Measurements from ENCODE around the gene DOCK8. TPM values are rescaled to one million over a fixed set of nuclear protein-coding genes. Genes with fewer than 3 reads are reported as not detected.

DOCK8 gene
- total and polyA plus RNA-seq, 2 of the 4 experiments (the other 2 are of a cell fraction) = not detected

DNA sequence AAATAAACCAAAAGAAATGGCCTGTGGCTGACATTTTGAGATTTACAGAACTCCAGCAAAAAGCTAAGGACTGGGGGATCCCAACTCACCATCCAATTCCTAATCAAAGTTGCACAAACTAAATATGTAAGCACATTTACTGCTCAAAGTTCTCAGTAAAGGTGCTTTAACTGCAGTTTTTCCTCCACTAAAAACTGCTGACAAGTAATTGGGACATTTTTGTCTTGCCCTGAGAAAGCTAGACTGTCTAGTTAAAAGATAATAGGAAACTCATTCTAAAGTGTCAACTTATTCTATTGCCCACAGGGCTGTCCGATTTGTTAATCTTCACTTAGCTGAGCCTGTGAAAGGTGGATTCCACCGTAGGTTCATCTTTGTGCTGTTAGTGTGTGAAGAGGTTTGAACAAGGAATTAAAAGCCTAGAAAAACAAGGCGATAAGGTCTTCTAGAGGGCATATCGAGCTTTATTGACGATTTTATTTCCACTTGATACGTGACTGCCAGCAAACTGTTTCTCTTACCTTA, 1.0 kb downstream of the DOCK8 start:
- ATAC-seq (ENCODE audit: low read depth) (no peak), DNase-seq (no peak)
- Histone ChIP-seq H3K4me3 (ENCODE audit: insufficient read depth, low read depth, low read length) (no peak overlapping the region), H3K4me1 (ENCODE audit: control insufficient read depth, insufficient read depth, low read length) (no peaks in the 10 kb centered on the region), H2BK120ac (ENCODE audit: low read depth, low read length) (no peak overlapping the region), H3K27me3 (ENCODE audit: control insufficient read depth, insufficient read depth, low read length) (peaks cover 28% of the 10 kb centered on the region), H4K20me1 (ENCODE audit: insufficient read depth, low read length) (no peaks in the 10 kb centered on the region), H3K36me3 (ENCODE audit: control insufficient read depth, insufficient read depth, low read length) (no peaks in the 10 kb centered on the region), H2BK15ac (ENCODE audit: low read depth, low read length) (no peak overlapping the region), H3K56ac (ENCODE audit: extremely low read depth, insufficient read depth, low read length) (no peak overlapping the region), H3K23ac (ENCODE audit: low read depth, low read length) (no peak overlapping the region), H2BK20ac (ENCODE audit: low read depth, low read length) (no peak overlapping the region), H2AK9ac (replicated peaks; ENCODE audit: low read depth, low read length, poor library complexity) (no peak overlapping the region), H3K14ac (replicated peaks; ENCODE audit: low read depth, low read length) (no peak overlapping the region), H3K9me3 (ENCODE audit: control insufficient read depth, insufficient read depth, low read length) (no peaks in the 10 kb centered on the region), H3K27ac (ENCODE audit: insufficient read depth, low read length) (no peak overlapping the region), H3K4ac (ENCODE audit: low read depth, low read length) (no peak overlapping the region), H3K79me1 (ENCODE audit: low read depth in 1 of 2, low read length in 2 of 2) (no peaks in the 10 kb centered on the region), H4K8ac (ENCODE audit: low read depth in 2 of 2, low read length in 2 of 2) (no peak overlapping the region), H2AFZ (replicated peaks; ENCODE audit: low read length, poor library complexity) (no peak overlapping the region), H3K18ac (ENCODE audit: low read depth, low read length) (no peak overlapping the region), H3K4me2 (ENCODE audit: low read depth, low read length) (no peak overlapping the region), H3K9me1 (ENCODE audit: insufficient read depth, low read length) (no peaks in the 10 kb centered on the region), H4K5ac (ENCODE audit: low read depth, low read length) (no peak overlapping the region), H4K91ac (ENCODE audit: insufficient read depth, low read depth, low read length) (no peak overlapping the region), H3K9ac (ENCODE audit: low read depth, low read length) (no peak overlapping the region), H2AK5ac (ENCODE audit: low read depth, low read length) (no peak overlapping the region), H2BK5ac (ENCODE audit: low read depth, low read length, poor library complexity, severe bottlenecking) (no peak overlapping the region)
- in situ Hi-C loops (cut with MboI; ENCODE audit: low sequenced_read_pairs) (no loop called here), dilution Hi-C loops (cut with HindIII; ENCODE audit: low sequenced_read_pairs, unreplicated experiment) (no loop called here), intact Hi-C loops (cut with micrococcal nuclease) (no loop called here)
- ChIA-PET CTCF (no interaction called here), POLR2A (ENCODE audit: unreplicated experiment) (interaction anchor here (1.0 kb wide), 1 partner anchor 69 kb away, joined by 4 read pairs; no protein-coding TSS in a partner anchor)
- TF ChIP-seq RAD21 (IDR thresholded peaks at IDR 0.05; ENCODE audit: low read length) = no peak
- no peak for TF ChIP-seq MAFK (IDR thresholded peaks at IDR 0.05; ENCODE audit: low read depth, low read length)
- no peak for TF ChIP-seq ELK1 (IDR thresholded peaks at IDR 0.05; ENCODE audit: borderline replicate concordance, low read depth, low read length)
- TF ChIP-seq, protein P1, sequence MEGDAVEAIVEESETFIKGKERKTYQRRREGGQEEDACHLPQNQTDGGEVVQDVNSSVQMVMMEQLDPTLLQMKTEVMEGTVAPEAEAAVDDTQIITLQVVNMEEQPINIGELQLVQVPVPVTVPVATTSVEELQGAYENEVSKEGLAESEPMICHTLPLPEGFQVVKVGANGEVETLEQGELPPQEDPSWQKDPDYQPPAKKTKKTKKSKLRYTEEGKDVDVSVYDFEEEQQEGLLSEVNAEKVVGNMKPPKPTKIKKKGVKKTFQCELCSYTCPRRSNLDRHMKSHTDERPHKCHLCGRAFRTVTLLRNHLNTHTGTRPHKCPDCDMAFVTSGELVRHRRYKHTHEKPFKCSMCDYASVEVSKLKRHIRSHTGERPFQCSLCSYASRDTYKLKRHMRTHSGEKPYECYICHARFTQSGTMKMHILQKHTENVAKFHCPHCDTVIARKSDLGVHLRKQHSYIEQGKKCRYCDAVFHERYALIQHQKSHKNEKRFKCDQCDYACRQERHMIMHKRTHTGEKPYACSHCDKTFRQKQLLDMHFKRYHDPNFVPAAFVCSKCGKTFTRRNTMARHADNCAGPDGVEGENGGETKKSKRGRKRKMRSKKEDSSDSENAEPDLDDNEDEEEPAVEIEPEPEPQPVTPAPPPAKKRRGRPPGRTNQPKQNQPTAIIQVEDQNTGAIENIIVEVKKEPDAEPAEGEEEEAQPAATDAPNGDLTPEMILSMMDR (conservative IDR thresholded peaks at IDR 0.05; ENCODE audit: low read depth, low read length) = no peak
- no peak for TF ChIP-seq MAZ (IDR thresholded peaks at IDR 0.05; ENCODE audit: borderline replicate concordance, low read depth, low read length)
- no peak for TF ChIP-seq SMC3 (IDR thresholded peaks at IDR 0.05; ENCODE audit: low read depth, low read length)
- no peak for TF ChIP-seq CHD1 (IDR thresholded peaks at IDR 0.05; ENCODE audit: low read depth, low read length)
- no peak for TF ChIP-seq RFX5 (IDR thresholded peaks at IDR 0.05; ENCODE audit: low read depth, low read length)
- TF ChIP-seq RCOR1 (IDR thresholded peaks at IDR 0.05; ENCODE audit: insufficient replicate concordance, low read length) = no peak
- TF ChIP-seq, protein P2, sequence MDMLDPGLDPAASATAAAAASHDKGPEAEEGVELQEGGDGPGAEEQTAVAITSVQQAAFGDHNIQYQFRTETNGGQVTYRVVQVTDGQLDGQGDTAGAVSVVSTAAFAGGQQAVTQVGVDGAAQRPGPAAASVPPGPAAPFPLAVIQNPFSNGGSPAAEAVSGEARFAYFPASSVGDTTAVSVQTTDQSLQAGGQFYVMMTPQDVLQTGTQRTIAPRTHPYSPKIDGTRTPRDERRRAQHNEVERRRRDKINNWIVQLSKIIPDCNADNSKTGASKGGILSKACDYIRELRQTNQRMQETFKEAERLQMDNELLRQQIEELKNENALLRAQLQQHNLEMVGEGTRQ (IDR thresholded peaks at IDR 0.05; ENCODE audit: low read depth, low read length) = no peak
- no peak for TF ChIP-seq BHLHE40 (IDR thresholded peaks at IDR 0.05; ENCODE audit: low read depth, low read length)
- TF ChIP-seq FOS (IDR thresholded peaks at IDR 0.05; ENCODE audit: low read depth, low read length) = no peak
- TF ChIP-seq POLR2A (IDR thresholded peaks at IDR 0.05; ENCODE audit: low read depth, low read length) = no peak
- no peak for TF ChIP-seq CEBPB (IDR thresholded peaks at IDR 0.05; ENCODE audit: low read depth, low read length)
- no peak for TF ChIP-seq NFE2L2 (IDR thresholded peaks at IDR 0.05; ENCODE audit: low read depth, low read length)
- no peak for TF ChIP-seq MXI1 (IDR thresholded peaks at IDR 0.05; ENCODE audit: borderline replicate concordance, low read depth, low read length)
- WGBS, 2 experiments (ENCODE audit: extremely low coverage in 2 of 2, insufficient read length in 1 of 2) = 40% methylated on average over 1 of the region's 6 CpGs; no CpG with 5 or more reads in 1 of the 2 experiments
- no TSS peak for BruUV-seq (replicated peaks)
